Fibroblast of pulmonary artery (primary cell): ENCODE data around the gene IDI2.

Experiments used
- DNase-seq: peaks from one replicate; pipeline ENCODE4 v3.0.0-alpha.2; 2010; ENCODE audit warnings: low read depth
- H3K4me3 ChIP-seq: replicated peaks from 2 replicates; pipeline ENCODE4 v1.5.1; 2011; ENCODE audit warnings: low read depth, mild to moderate bottlenecking, control low read depth, low read length, moderate library complexity
- TF ChIP-seq, protein P1 (sequence below): IDR thresholded peaks from 2 replicates; pipeline ENCODE4 v1.5.1; 2011; ENCODE audit warnings: mild to moderate bottlenecking, control low read depth, low read length, inconsistent platforms; ENCODE audit errors: missing control alignments

The IDI2 gene

DNA sequence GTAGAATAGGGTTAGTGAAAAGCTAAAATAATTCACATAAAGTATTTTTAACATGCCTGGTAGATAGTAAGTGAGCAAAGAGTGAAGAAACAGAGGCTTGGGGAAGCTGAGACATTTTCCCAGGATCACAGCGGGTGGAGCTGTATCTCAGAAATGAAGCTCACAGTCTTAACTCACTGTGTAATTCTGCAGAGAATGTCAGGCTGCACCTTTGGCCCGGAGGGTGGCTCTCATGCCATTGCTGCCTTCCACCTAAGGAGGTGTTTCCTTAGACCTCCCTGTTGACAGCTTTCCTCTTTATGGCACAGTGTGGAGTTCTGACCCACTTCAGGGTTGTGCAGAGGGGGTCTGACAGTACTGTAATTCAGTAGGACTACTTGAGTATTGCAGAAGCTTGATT, 40.3 kb downstream of the IDI2 start:
- no peak overlapping the region for H3K4me3 ChIP-seq
- no peak for DNase-seq
- TF ChIP-seq, protein P1, sequence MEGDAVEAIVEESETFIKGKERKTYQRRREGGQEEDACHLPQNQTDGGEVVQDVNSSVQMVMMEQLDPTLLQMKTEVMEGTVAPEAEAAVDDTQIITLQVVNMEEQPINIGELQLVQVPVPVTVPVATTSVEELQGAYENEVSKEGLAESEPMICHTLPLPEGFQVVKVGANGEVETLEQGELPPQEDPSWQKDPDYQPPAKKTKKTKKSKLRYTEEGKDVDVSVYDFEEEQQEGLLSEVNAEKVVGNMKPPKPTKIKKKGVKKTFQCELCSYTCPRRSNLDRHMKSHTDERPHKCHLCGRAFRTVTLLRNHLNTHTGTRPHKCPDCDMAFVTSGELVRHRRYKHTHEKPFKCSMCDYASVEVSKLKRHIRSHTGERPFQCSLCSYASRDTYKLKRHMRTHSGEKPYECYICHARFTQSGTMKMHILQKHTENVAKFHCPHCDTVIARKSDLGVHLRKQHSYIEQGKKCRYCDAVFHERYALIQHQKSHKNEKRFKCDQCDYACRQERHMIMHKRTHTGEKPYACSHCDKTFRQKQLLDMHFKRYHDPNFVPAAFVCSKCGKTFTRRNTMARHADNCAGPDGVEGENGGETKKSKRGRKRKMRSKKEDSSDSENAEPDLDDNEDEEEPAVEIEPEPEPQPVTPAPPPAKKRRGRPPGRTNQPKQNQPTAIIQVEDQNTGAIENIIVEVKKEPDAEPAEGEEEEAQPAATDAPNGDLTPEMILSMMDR = no peak

- TF ChIP-seq, protein P1 = no peak
- no peak for DNase-seq
These were observed 41.5 kb downstream of the IDI2 start for GRCh38 chr10:983971-984655.

GRCh38 chr10:983401-983800, 42.3 kb downstream of the IDI2 start:
- DNase-seq = no peak
- H3K4me3 ChIP-seq = no peak overlapping the region
- TF ChIP-seq, protein P1 = no peak

More at GRCh38 chr10:983971-984655, 41.5 kb downstream of the IDI2 start:
- no peak overlapping the region for H3K4me3 ChIP-seq

DNA sequence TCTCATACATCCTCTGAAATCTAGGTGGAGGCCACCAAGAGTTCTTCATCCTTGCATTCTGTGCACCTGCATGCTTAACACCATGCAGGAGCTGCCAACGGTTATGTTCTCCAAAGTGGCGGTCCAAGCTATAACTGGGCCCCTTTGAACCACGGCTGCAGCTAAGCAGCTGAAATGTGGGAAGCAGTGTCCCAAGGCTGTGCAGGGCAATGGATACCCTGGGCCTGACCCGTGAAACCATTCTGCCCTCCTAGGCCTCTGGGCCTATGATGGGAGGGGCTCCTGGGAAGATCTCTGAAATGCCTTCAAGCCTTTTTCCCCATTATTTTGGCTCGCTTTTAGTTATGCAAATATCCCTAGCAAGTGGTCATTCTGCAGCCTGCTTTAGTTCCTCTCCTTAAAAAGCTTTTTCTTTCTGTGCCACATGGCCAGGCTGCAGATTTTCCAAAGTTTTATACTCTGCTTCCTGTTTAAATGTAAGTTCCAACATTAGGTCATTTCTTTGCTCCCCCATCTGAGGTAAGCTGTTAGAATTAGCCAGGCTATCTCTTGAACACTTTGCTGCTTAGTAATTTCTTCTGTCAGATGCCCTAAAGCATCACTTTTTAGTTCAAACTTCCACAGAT, 45.1 kb downstream of the IDI2 start:
- no peak for DNase-seq
- no peak overlapping the region for H3K4me3 ChIP-seq
- TF ChIP-seq, protein P1 = no peak

DNA sequence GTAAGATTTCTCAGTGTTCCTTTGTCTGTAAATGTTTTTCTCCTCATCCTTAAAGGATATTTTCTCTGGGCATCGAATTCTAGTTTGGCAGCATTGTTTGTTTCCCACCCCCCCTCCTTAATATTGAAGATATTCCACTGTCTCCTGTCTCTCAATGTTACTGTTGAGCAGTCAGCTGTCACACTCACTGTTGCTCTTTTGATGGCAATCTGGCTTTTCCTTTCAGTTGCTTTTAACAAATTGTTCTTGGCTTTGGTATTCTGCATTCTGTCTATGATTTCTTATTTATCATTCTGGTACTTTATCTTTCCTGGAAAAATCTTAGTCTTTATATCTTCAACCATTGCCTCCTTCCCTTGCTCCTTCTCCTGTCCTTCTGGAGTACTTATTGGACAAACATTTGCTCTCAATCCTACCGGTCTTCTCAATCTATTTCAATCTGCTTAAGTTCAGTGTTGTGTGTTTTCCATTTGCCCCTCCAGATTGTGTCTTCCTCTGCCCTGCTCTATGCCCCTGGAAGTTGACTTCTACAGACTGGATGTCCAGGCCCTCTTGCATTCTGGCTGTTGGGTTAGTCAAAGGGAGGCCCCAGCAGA, 46.7 kb downstream of the IDI2 start:
- no peak for DNase-seq
- TF ChIP-seq, protein P1 = no peak
- H3K4me3 ChIP-seq = no peak overlapping the region

DNA sequence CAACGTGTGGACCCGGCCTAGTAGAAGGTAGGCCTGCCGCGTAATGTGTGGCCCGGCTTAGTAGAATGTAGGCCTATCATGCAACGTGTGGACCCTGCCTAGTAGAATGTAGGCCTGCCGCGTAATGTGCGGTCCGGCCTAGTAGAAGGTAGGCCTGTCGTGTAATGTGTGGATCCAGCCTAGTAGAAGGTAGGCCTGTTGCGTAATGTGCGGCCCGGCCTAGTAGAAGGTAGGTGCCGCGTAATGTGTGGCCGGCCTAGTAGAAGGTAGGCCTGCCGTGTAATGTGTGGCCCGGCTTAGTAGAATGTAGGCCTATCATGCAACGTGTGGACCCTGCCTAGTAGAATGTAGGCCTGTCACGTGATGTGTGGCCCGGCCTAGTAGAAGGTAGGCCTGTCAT, 49.3 kb downstream of the IDI2 start:
- TF ChIP-seq, protein P1 = no peak
- DNase-seq = no peak
- H3K4me3 ChIP-seq = no peak overlapping the region
